ENCODE results near the gene PSME2. TPM values are rescaled to one million over a fixed set of nuclear protein-coding genes. Genes with fewer than 3 reads are reported as not detected.
A peak's percentile ranks its signal among the peaks of the same experiment; 100 is the strongest.

The PSME2 gene
- total and polyA plus RNA-seq, 2 of the 13 experiments (the other 11 are each of a cell fraction or from before 2014, with no cell fraction given), result 332 to 716 TPM

GRCh38 chr14:24138396-24139271 is 7.8 kb downstream of the PSME2 start (continued):
- TF ChIP-seq RNF219 (CRISPR knock-in tag; IDR thresholded peaks at IDR 0.05) (no peak), ZNF503 (CRISPR knock-in tag; IDR thresholded peaks at IDR 0.05) (no peak), HNRNPL (IDR thresholded peaks at IDR 0.05; ENCODE audit: low read depth, low read length) (no peak), DPF2 (CRISPR knock-in tag; IDR thresholded peaks at IDR 0.05; ENCODE audit: borderline replicate concordance, low read depth) (no peak), ZNF850 (CRISPR knock-in tag; conservative IDR thresholded peaks at IDR 0.05) (no peak), ZMAT5 (CRISPR knock-in tag; IDR thresholded peaks at IDR 0.05; ENCODE audit: borderline replicate concordance, low read depth) (no peak), PHF21A (CRISPR knock-in tag; IDR thresholded peaks at IDR 0.05) (no peak), ZKSCAN5 (CRISPR knock-in tag; IDR thresholded peaks at IDR 0.05) (no peak; the same call in 1 of the 2 replicates), ZNF670 (CRISPR knock-in tag; IDR thresholded peaks at IDR 0.05; ENCODE audit: borderline replicate concordance) (no peak), RFXANK (CRISPR knock-in tag; IDR thresholded peaks at IDR 0.05) (no peak), ZNF710 (CRISPR knock-in tag; IDR thresholded peaks at IDR 0.05; ENCODE audit: borderline replicate concordance) (no peak), NCOA5 (CRISPR knock-in tag; IDR thresholded peaks at IDR 0.05) (no peak), ZNF646 (CRISPR knock-in tag; IDR thresholded peaks at IDR 0.05) (no peak), FIP1L1 (IDR thresholded peaks at IDR 0.05; ENCODE audit: borderline replicate concordance, insufficient read depth, low read depth, low read length) (0 out of 2 replicates have a peak, but pooled peaks have one; percentile 34), NR1H2 (CRISPR knock-in tag; IDR thresholded peaks at IDR 0.05; ENCODE audit: borderline replicate concordance, low read depth) (no peak)
